Measurements from ENCODE around the gene DRGX. TPM values are rescaled to one million over a fixed set of nuclear protein-coding genes. Genes with fewer than 3 reads are reported as not detected.

DRGX gene
- total RNA-seq, 2 donors from 2014 or later = not detected

DNA sequence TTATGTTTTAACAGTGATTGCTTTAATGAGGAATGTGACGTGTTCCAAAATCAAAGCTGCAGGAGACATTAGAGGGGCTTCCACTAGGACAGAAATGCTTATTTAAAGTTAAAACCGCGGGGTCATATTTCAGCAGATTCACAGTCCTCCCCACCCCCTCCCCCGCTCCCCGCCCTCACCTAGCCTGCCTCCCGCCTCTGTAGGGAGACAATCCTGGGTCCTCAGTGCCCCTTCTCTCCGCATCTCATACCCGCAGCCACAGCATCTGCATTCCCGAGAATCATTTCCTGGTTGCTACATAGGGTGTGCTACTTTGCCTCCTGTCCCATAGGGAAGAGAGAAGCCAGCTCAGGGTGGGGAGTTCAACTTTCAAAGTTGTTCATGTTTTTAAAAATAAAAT is 3.1 kb upstream of the DRGX start:
- Histone ChIP-seq H3K9me3 (no peaks in the 10 kb centered on the region), H3K4me3 (no peak overlapping the region), H3K4me1 (ENCODE audit: control insufficient read depth in 1 of 2, low read depth in 2 of 2) (peaks cover 14 to 16% of the 10 kb centered on the region in 2 donors), H3K27me3 (replicated peaks; ENCODE audit: insufficient read depth) (peaks cover 28% of the 10 kb centered on the region), H3K27ac (no peak overlapping the region), H3K36me3 (no peaks in the 10 kb centered on the region)
- ATAC-seq (ENCODE audit: insufficient number of reproducible peaks, low FRiP score, low read depth) (no peak), DNase-seq (ENCODE audit: low spot score) (no peak)
- TF ChIP-seq, protein P1, sequence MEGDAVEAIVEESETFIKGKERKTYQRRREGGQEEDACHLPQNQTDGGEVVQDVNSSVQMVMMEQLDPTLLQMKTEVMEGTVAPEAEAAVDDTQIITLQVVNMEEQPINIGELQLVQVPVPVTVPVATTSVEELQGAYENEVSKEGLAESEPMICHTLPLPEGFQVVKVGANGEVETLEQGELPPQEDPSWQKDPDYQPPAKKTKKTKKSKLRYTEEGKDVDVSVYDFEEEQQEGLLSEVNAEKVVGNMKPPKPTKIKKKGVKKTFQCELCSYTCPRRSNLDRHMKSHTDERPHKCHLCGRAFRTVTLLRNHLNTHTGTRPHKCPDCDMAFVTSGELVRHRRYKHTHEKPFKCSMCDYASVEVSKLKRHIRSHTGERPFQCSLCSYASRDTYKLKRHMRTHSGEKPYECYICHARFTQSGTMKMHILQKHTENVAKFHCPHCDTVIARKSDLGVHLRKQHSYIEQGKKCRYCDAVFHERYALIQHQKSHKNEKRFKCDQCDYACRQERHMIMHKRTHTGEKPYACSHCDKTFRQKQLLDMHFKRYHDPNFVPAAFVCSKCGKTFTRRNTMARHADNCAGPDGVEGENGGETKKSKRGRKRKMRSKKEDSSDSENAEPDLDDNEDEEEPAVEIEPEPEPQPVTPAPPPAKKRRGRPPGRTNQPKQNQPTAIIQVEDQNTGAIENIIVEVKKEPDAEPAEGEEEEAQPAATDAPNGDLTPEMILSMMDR (IDR thresholded peaks at IDR 0.05) = no peak

DNA sequence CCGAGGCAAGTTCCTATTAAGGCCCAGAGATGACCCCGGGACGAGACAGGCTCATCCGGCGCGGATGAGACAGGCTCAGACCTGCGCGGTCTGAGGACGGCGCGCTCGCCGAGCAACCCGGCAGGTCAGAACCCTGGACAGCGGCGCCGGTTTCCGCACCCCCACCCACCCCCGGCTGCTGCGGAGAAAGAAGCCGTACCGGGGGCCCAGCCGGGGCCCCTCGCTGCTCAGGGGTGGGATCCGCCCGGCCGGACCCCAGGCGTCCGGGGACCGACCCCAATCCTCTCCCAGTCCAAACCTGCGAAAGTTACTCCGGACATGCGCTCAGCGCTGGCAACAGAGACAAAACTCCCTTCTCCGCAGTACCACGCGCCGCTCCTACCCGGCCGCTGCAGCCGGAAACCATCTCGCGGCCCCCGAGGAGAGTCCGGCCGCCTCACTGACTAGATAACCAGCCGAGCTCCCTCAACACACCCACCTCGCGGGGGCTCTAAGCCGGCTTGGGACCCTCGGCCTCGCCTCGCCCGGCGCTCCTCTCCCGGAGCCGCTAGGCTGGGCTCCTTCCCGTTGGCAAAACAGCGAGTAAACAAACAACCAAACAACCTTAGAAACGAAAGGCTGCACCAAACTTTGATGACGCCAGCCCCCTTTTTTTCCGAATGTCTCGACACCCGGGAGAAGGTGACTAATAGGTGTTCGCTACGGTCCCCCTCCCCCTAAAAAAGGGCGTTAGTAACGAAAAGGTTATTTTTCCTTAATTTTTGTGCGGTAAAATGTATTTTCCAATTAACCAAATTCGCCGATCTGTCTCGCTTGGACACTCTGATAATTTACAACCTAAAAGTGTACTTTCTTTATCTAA is 2.3 kb upstream of the DRGX start:
- ATAC-seq (ENCODE audit: insufficient number of reproducible peaks, low FRiP score, low read depth) (peak; percentile 36), DNase-seq (ENCODE audit: low spot score) (no peak)
- peaks cover 14 to 16% of the 10 kb centered on the region in 2 donors for H3K4me1 ChIP-seq (ENCODE audit: control insufficient read depth in 1 of 2, low read depth in 2 of 2)
- H3K36me3 ChIP-seq = no peaks in the 10 kb centered on the region
- H3K27ac ChIP-seq = no peak overlapping the region
- TF ChIP-seq, protein P1 (IDR thresholded peaks at IDR 0.05) = no peak
- peaks cover 28% of the 10 kb centered on the region for H3K27me3 ChIP-seq (replicated peaks; ENCODE audit: insufficient read depth)
- H3K4me3 ChIP-seq = peak overlapping the region; percentile 50
- H3K9me3 ChIP-seq = no peaks in the 10 kb centered on the region

DNA sequence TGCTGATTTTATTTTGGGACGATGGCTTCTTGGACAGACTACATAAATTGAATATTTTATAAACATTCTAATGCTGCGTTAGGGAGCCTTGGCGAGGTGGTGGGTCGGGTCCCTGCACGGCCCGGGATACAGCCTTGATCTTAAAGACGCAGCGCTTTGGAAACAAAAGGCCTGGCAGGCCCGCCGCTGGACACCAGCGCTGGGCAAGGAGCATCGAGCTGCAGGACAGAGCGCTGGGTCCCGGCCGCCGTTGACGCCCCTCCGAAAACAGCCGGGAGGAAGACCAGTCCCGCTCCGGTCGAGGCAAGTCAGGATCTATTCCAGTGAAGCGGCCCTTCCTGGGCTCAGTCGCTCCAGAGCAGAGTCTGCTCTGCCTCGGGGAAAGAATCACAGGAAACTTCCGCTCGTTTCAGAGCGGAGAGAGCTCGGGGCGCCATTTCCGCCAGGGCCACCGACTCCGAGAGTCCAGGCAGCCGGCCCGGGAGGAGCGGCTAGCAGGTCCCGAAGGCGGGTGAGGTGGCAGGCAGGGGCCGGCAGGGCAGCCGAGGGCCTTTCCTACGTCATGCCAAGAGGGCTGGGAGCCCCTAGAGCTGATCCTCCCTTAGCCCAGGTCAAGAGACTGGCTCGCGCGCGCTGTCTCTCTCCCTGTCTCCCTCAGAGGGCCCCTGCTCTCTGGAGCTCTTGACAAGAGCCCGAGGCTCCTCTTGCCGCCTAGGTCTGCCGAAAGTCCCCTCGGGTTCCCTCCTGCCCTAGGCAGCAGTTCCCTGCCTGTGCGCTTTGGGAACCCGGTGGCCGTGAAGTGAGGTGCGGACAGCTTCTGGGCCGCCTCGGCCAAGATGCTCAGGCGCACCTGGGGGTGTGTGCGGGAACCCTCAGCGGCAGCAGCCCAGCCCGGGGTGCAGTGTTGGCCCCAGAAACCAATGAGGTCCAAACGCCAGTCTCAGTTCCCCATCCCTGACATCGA is 1.4 kb upstream of the DRGX start:
- DNase-seq (ENCODE audit: low spot score) (no peak), ATAC-seq (ENCODE audit: insufficient number of reproducible peaks, low FRiP score, low read depth) (peak; percentile 20)
- no peaks in the 10 kb centered on the region for H3K9me3 ChIP-seq
- peaks cover 14 to 16% of the 10 kb centered on the region in 2 donors for H3K4me1 ChIP-seq (ENCODE audit: control insufficient read depth in 1 of 2, low read depth in 2 of 2)
- no peaks in the 10 kb centered on the region for H3K36me3 ChIP-seq
- H3K4me3 ChIP-seq = peak overlapping the region; percentile 50
- TF ChIP-seq, protein P1 (IDR thresholded peaks at IDR 0.05) = no peak
- H3K27ac ChIP-seq = no peak overlapping the region
- H3K27me3 ChIP-seq (replicated peaks; ENCODE audit: insufficient read depth) = peaks cover 28% of the 10 kb centered on the region

DNA sequence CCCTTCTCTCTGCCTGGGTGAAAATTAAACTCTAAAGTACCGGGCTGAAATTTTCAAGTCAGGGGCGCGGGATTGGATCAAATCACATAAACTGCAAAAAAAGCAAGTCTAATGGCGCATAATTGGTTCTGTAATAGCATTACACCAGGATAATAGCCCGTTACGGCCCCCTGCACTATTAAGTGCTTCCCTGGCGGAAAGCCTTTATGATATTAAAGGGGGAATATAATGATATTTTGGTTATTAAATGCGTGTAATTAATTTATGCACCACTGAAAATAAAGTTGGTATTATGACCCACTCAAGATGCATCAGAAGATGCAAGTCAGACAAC is 744 bp upstream of the DRGX start:
- no peak for ATAC-seq (ENCODE audit: insufficient number of reproducible peaks, low FRiP score, low read depth)
- Histone ChIP-seq H3K4me1 (ENCODE audit: control insufficient read depth in 1 of 2, low read depth in 2 of 2) (peaks cover 14 to 16% of the 10 kb centered on the region in 2 donors), H3K27me3 (replicated peaks; ENCODE audit: insufficient read depth) (peaks cover 28% of the 10 kb centered on the region), H3K36me3 (no peaks in the 10 kb centered on the region), H3K4me3 (no peak overlapping the region), H3K27ac (no peak overlapping the region), H3K9me3 (no peaks in the 10 kb centered on the region)
- TF ChIP-seq, protein P1 (IDR thresholded peaks at IDR 0.05) = no peak
- no peak for DNase-seq (ENCODE audit: low spot score)

All from thoracic aorta (tissue), 2 donors.